ENCODE measurements around the gene CYP2A13. TPM values are rescaled to one million over a fixed set of nuclear protein-coding genes. Genes with fewer than 3 reads are reported as not detected.
"Not testable (repeated sequence)": the region's sequence is repeated elsewhere in the genome, so short reads cannot be mapped to it uniquely, and the experiment has no call there.

CYP2A13 gene
- polyA plus RNA-seq, 10 donors, result 0.09 TPM; not detected in 9

DNA sequence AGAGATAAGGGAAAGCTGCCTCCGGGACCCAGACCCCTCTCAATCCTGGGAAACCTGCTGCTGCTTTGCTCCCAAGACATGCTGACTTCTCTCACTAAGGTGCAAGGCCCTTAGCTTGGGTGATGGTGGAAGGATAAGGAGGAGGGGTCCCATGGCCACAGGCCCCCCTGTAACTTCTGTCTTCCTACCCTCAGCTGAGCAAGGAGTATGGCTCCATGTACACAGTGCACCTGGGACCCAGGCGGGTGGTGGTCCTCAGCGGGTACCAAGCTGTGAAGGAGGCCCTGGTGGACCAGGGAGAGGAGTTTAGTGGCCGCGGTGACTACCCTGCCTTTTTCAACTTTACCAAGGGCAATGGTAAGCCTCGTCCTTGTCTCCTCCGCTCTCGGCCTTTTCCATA lies 28.0 kb downstream of the CYP2A13 start:
- no peak for DNase-seq

DNA sequence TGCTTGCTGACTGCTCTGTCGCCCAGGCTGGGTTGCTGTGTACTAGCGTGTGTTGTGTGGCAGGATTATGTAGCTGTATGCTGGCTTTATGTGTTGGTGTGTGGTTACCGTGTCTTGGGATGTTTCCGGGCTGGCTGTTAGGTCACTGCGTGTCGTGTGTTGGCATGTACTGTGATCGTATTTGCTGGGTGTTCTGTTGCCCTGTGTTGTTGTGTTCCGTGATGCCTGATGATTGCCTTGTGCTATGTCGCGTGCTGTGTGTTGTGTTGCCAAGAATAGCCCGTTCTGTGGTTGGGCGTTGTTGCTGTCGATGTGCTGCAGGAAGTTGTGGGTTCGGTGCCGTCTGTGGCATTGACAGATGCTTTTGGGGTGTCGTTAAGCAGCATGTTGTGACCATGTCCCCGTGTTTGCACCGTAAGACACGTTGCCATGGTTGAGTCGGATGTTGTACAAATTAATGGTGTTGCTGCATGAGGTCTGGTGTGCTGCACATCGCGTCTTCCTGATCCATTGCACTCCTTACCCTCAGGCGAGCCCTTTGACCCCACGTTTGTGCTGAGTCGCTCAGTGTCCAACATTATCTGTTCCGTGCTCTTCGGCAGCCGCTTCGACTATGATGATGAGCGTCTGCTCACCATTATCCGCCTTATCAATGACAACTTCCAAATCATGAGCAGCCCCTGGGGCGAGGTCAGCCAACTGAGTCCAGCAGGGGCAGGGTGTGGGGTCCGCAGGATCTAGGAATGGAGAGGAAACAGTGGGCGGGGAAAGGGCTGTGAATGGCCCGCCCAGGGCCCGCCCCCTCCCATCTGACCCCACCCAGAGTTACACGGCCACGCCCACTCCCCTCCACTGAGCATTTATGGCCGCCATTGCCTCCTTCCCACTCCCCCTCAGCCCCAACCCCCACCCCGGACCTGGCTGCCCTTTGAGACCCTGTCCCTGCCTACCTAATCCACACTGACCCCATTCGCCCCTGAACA lies 33.0 kb downstream of the CYP2A13 start:
- DNase-seq, result not testable (repeated sequence)

DNA sequence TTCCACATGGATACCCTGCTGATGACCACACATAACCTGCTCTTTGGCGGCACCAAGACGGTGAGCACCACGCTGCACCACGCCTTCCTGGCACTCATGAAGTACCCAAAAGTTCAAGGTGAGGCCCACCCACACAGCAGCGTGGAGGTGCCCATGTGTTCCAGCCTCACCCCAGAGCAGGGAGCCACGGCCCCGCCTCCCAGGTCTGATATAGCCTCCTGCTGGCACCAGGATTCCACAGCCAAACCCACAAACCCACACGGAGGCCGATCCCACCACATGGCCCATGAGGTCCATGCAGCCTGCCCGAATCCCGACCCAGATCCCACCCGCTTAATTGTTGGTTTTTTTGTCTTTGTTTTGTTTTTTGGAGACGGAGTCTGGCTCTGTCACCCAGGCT lies 34.6 kb downstream of the CYP2A13 start:
- DNase-seq, result not testable (repeated sequence)

- DNase-seq, result no peak
Observed at GRCh38 chr19:41123716-41124294, 35.6 kb downstream of the CYP2A13 start.

DNA sequence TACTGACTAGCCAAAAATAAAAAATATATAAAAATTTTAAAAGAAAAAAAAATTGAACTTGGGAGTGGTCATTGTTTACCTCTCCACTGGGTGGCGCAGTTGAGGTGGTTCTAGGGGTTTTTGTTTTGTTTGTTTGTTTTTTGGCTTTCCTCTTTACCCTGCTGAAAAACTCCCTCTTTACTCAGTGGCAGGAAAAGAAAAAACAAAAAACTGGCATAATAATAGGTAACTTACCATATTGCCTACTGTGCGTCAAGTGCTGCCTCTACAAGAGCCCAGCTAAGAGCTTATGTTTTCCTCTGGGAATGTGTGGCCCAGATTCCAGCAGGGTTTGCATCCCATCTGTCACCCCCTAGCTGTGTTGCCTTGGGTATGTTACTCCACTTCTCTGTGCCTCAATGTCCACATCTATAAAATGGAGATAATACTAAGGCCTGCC lies 38.5 kb downstream of the CYP2A13 start:
- not testable (repeated sequence) for DNase-seq

GRCh38 chr19:41127362-41127761 lies 39.1 kb downstream of the CYP2A13 start:
- DNase-seq, result not testable (repeated sequence)

- DNase-seq, result peak; percentile 5 to 63 (median 46)
Observed at GRCh38 chr19:41127801-41128300, 39.6 kb downstream of the CYP2A13 start.

GRCh38 chr19:41128692-41129091 lies 40.4 kb downstream of the CYP2A13 start:
- DNase-seq, result no peak

GRCh38 chr19:41131186-41131585 lies 42.9 kb downstream of the CYP2A13 start:
- DNase-seq, result no peak

DNA sequence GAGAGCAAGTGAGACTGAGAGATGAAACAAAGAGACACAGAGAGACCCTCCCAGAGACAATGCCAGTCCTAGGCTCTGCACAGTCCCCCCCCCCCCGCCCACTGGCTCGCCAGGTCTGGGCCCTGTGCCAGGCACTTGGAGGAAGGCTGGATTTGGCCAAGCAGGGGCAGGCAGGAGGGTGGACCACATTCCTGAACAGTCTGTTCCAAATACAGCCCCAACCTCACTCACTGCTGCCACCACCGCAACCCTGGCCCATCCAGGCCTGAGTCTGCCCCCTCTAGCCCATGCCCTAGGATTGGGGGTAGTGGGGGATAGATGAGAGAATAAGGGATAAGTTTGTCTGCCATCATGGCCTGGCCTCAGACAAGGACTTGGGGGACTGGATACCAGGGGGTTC lies 45.0 kb downstream of the CYP2A13 start:
- DNase-seq, result no peak

GRCh38 chr19:41134616-41135015 lies 46.4 kb downstream of the CYP2A13 start:
- no peak for DNase-seq

GRCh38 chr19:41135390-41136384 lies 47.4 kb downstream of the CYP2A13 start:
- DNase-seq, result peak; percentile 34 to 83 (median 55)

DNA sequence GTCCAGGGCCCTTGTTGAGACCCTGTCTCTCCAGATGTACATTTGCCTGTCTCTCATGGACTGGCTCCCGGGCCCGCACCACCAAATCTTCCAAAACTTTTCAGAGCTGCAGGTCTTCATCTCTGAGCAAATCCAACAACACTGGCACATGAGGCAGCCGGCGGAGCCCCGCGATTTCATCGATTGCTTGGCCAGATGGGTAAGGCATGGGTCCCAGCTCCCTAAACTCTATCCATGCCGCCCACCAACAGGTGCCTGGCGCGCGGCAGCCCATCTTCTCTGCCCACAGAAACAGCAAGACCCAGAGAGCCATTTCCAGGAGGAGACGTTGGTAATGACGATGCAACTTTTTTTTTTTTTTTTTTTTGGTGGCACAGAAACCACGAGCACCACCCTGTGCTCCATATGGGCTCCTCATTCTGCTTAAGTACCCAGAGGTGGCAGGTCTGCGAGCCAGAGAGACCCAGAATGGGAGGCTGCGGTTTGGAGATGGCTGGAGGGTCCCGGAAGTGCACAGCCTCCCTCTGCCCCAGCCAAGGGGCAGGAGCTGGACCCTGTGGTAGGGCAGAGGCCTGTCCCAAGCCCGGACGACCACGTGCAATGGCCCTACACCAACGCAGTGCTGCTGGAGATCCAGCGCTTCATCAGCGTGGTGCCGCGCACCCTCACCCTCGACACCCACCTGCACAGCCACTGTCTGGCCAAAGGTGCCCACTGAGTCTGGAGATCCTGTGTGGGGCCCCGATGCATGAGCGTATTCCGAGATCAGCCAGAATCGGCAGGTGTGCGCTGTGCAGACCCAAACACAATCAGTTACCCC lies 48.6 kb downstream of the CYP2A13 start:
- DNase-seq, result no peak

DNA sequence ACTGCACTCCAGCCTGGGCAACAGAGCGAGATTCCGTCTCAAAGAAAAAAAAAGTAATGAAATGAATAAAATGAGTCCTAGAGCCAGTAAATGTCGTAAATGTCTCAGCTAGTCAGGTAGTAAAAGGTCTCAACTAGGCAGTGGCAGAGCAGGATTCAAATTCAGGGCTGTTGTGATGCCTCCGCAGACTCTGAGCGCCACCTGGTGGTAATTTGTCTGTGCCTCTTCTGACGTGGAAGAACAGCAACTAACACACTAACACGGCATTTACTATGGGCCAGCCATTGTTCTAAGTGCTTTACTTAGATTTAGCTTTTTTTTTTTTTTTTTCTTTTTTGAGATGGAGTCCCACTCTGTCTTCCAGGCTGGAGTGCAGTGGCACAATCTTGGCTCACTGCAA lies 56.2 kb downstream of the CYP2A13 start:
- DNase-seq, result peak; percentile 38 to 65 (median 44)

Other genes with a start within 250 kb of the CYP2A13 start
- gene CYP2A6, start 238.0 kb upstream of the CYP2A13 start, polyA plus RNA-seq (ENCODE audit: insufficient read length in 10 of 10), result under 1 TPM in 3 of 10 donors, not detected in 7; 0.18 to 0.29 (median 0.24) TPM
- not detected for gene CYP2A7, start 206.2 kb upstream of the CYP2A13 start, polyA plus RNA-seq (ENCODE audit: insufficient read length in 10 of 10)
- gene CYP2B6, start 97.2 kb upstream of the CYP2A13 start, polyA plus RNA-seq (ENCODE audit: insufficient read length in 10 of 10), result under 1 TPM in 1 of 10 donors, not detected in 9; 0.13 TPM
- gene CYP2F1, start 26.0 kb downstream of the CYP2A13 start, polyA plus RNA-seq (ENCODE audit: insufficient read length in 10 of 10), result under 1 TPM in 1 of 10 donors, not detected in 9; 0.23 TPM
- 1 to 10 TPM in 2 of 10 donors, under 1 TPM in 8; 0.21 to 2.2 (median 0.49) TPM for gene CYP2S1, start 104.8 kb downstream of the CYP2A13 start, polyA plus RNA-seq (ENCODE audit: insufficient read length in 10 of 10)
- 10 to 100 TPM; 23.4 to 37.7 (median 28.1) TPM for gene AXL, start 130.8 kb downstream of the CYP2A13 start, polyA plus RNA-seq (ENCODE audit: insufficient read length in 10 of 10)
- gene HNRNPUL1, start 175.9 kb downstream of the CYP2A13 start, polyA plus RNA-seq (ENCODE audit: insufficient read length in 10 of 10), result 100 to 1,000 TPM; 141 to 171 (median 152) TPM
- gene CCDC97, start 221.7 kb downstream of the CYP2A13 start, polyA plus RNA-seq (ENCODE audit: insufficient read length in 10 of 10), result 10 to 100 TPM; 31.3 to 35.7 (median 33.2) TPM

Measured in muscle of back (tissue), 11 donors.